Keratinocyte (primary cell): Measurements from ENCODE around the gene PNCK. TPM values are rescaled to one million over a fixed set of nuclear protein-coding genes. Genes with fewer than 3 reads are reported as not detected.

Experiments
- DNase-seq: peaks from one replicate; pipeline ENCODE4 v3.0.0-alpha.2; 2011; ENCODE audit warnings: low read depth, missing footprints, low spot score
- FAIRE-seq: peaks from 2 replicates; lab custom pipeline; 2011; peaks lifted over from hg19 to GRCh38; lab: Jason Lieb, UNC
- H2AFZ ChIP-seq: 2 replicates; pipeline ENCODE4 v1.6.0; 2012; ENCODE audit warnings: low read length, control low read depth, inconsistent platforms; ENCODE audit not compliant: control insufficient read depth
- H3K27ac ChIP-seq: 2 replicates; pipeline ENCODE4 v1.5.1; 2011; ENCODE audit warnings: low read length; ENCODE audit not compliant: control insufficient read depth, insufficient read depth
- H3K27me3 ChIP-seq: 3 replicates; pipeline ENCODE4 v1.6.0; 2011; ENCODE audit warnings: low read length; ENCODE audit not compliant: control insufficient read depth, insufficient read depth; ENCODE audit errors: extremely low read depth
- H3K36me3 ChIP-seq, 2 experiments: 2 replicates in 1 of 2; 3 replicates in 1 of 2; pipeline ENCODE4 v1.5.1; 2011; ENCODE audit warnings: low read length in 2 of 2, mild to moderate bottlenecking in 1 of 2; ENCODE audit not compliant: control insufficient read depth in 2 of 2, insufficient read depth in 2 of 2; ENCODE audit errors: extremely low read depth in 1 of 2
- H3K4me1 ChIP-seq: 3 replicates; pipeline ENCODE4 v1.5.1; 2011; ENCODE audit warnings: low read length; ENCODE audit not compliant: control insufficient read depth, insufficient read depth; ENCODE audit errors: extremely low read depth
- H3K4me2 ChIP-seq: 3 replicates; pipeline ENCODE4 v1.6.0; 2011; ENCODE audit warnings: low read depth, low read length; ENCODE audit not compliant: control insufficient read depth, insufficient read depth; ENCODE audit errors: extremely low read depth
- H3K4me3 ChIP-seq, 3 experiments: fragments of 200-600 bp in 1 of 3; sonication (generic) in 1 of 3; 2 replicates in 2 of 3; 3 replicates in 1 of 3; pipeline ENCODE4 v1.5.1; 2011 to 2016; ENCODE audit warnings: low read length in 3 of 3, mild to moderate bottlenecking in 3 of 3, control low read depth in 2 of 3, inconsistent platforms in 1 of 3, low read depth in 1 of 3, mixed read lengths in 1 of 3, mixed run types in 1 of 3, moderate library complexity in 1 of 3; ENCODE audit not compliant: control insufficient read depth in 2 of 3, insufficient read depth in 2 of 3; ENCODE audit errors: extremely low read depth in 1 of 3
- H3K79me2 ChIP-seq: 2 replicates; pipeline ENCODE4 v1.6.0; 2012; ENCODE audit warnings: low read length; ENCODE audit not compliant: control insufficient read depth, insufficient read depth
- H3K9ac ChIP-seq: 3 replicates; pipeline ENCODE4 v1.6.0; 2011; ENCODE audit warnings: low read length; ENCODE audit not compliant: control insufficient read depth, insufficient read depth; ENCODE audit errors: extremely low read depth
- H3K9me1 ChIP-seq: 3 replicates; pipeline ENCODE4 v1.6.0; 2011; ENCODE audit warnings: low read length; ENCODE audit not compliant: control insufficient read depth, insufficient read depth; ENCODE audit errors: extremely low read depth
- H3K9me3 ChIP-seq: 2 replicates; pipeline ENCODE4 v1.5.1; 2012; ENCODE audit warnings: low read depth, low read length; ENCODE audit not compliant: control insufficient read depth
- H4K20me1 ChIP-seq: 3 replicates; pipeline ENCODE4 v1.6.0; 2011; ENCODE audit warnings: low read length; ENCODE audit not compliant: control insufficient read depth, insufficient read depth; ENCODE audit errors: extremely low read depth
- CTCF ChIP-seq, 3 experiments: IDR thresholded peaks in 1 of 3; conservative IDR thresholded peaks in 1 of 3; optimal IDR thresholded peaks in 1 of 3; 2 replicates in 2 of 3; 3 replicates in 1 of 3; pipeline versions ENCODE3 to v1.5.1; 2011; ENCODE audit warnings: low read length in 3 of 3, mild to moderate bottlenecking in 3 of 3, moderate library complexity in 2 of 3, control low read depth in 1 of 3, inconsistent platforms in 1 of 3; ENCODE audit not compliant: insufficient read depth in 2 of 3; ENCODE audit errors: extremely low read depth in 1 of 3
- EZH2 ChIP-seq: IDR thresholded peaks from one replicate; pipeline ENCODE4 v1.6.1; 2012; ENCODE audit warnings: inconsistent platforms, mild to moderate bottlenecking, low read length, moderate library complexity
- dilution Hi-C: fragments of 300-500 bp; cut with MboI; formaldehyde crosslinking; loops from one replicate; pipeline ENCODE4 v1.7.0; 2020; ENCODE audit warnings: low sequenced_read_pairs; ENCODE audit not compliant: extremely low pct_ligation_motif_present
- polyA plus RNA-seq, 5 experiments: library from polyadenylated mRNA; depleted of rRNA in 3 of 5; stranded (reverse) in 3 of 5; stranded (forward) in 1 of 5; unstranded in 1 of 5; fragments of >200 nt; gene quantifications; 1 replicate in 1 of 5; 2 replicates in 3 of 5; 3 replicates in 1 of 5; pipeline versions ENCODE4 v1.2.1 to v1.2.3, GENCODE V29; 2011 to 2012; ENCODE audit warnings: missing spikeins in 2 of 5, low read depth in 1 of 5, low replicate concordance in 1 of 5

PNCK gene
- polyA plus RNA-seq, 1 donor (not counting 4 experiments of a cell fraction or from before 2014, with no cell fraction given): 0.24 TPM

DNA sequence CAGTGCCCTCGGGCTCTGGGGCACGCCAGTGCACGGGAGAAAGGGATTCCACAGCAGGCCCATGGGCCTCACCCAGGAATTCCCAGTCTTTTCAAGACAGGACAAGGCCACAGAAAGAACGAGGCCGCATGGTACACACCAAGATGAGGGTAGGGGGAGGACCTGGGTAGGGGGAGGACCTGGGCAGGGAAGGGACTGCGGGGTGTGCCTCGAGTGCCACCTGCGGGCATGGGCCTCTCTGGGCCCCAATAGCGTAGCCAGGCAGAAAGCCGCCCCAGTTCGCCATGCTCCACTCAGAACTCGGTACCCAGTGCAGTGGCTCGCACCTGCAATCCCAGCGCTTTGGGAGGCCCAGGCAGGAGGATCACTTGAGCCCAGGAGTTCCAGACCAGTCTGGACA is 40.6 kb downstream of the PNCK start:
- TF ChIP-seq CTCF (optimal IDR thresholded peaks at IDR 0.05 in 1 of 3, IDR thresholded peaks at IDR 0.05 in 1 of 3, conservative IDR thresholded peaks at IDR 0.05 in 1 of 3; ENCODE audit: extremely low read depth in 1 of 3, insufficient read depth in 2 of 3, low read length in 3 of 3) (no peak), EZH2 (no peak)
- dilution Hi-C loops: no loop called here
- H3K4me2 ChIP-seq: no peak overlapping the region
- peaks cover 3% of the 10 kb centered on the region for H3K9me3 ChIP-seq
- no peaks in the 10 kb centered on the region for H3K4me1 ChIP-seq
- H3K4me3 ChIP-seq: no peak overlapping the region
- no peaks in the 10 kb centered on the region for H3K9me1 ChIP-seq
- H3K27me3 ChIP-seq: peaks cover 3% of the 10 kb centered on the region
- H3K36me3 ChIP-seq: no peaks in the 10 kb centered on the region
- no peak overlapping the region for H3K27ac ChIP-seq
- H2AFZ ChIP-seq: no peak overlapping the region
- no peak for FAIRE-seq
- no peaks in the 10 kb centered on the region for H4K20me1 ChIP-seq
- no peak for DNase-seq
- no peaks in the 10 kb centered on the region for H3K79me2 ChIP-seq
- no peak overlapping the region for H3K9ac ChIP-seq

DNA sequence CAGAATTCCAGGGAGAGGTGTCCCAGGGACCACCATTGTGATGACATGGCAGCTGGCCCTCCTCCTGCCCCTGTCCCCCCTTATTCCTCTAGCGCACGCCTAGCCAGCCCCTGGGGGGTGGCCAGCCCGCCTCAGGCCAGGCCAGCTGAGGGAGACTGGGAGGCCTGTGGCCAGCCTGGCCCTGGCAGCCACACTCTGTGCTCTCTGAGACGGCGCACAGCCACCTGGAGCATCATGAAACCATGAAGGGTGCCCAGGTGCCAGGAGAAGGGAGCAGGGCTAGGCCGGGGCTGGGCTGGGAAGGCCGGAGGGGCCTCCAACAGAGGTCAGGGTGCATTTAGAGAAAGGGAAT is 41.0 kb downstream of the PNCK start:
- H3K27me3 ChIP-seq: no peaks in the 10 kb centered on the region
- FAIRE-seq (no peak), DNase-seq (no peak)
- H3K27ac ChIP-seq: no peak overlapping the region
- H3K4me2 ChIP-seq: no peak overlapping the region
- no peaks in the 10 kb centered on the region for H4K20me1 ChIP-seq
- no peaks in the 10 kb centered on the region for H3K9me1 ChIP-seq
- TF ChIP-seq CTCF (optimal IDR thresholded peaks at IDR 0.05 in 1 of 3, IDR thresholded peaks at IDR 0.05 in 1 of 3, conservative IDR thresholded peaks at IDR 0.05 in 1 of 3; ENCODE audit: extremely low read depth in 1 of 3, insufficient read depth in 2 of 3, low read length in 3 of 3): no peak
- TF ChIP-seq EZH2: no peak
- no peak overlapping the region for H3K9ac ChIP-seq
- H3K4me3 ChIP-seq: no peak overlapping the region
- H3K9me3 ChIP-seq: peaks cover 3% of the 10 kb centered on the region
- dilution Hi-C loops: no loop called here
- no peak overlapping the region for H2AFZ ChIP-seq
- no peaks in the 10 kb centered on the region for H3K36me3 ChIP-seq
- H3K4me1 ChIP-seq: no peaks in the 10 kb centered on the region
- no peaks in the 10 kb centered on the region for H3K79me2 ChIP-seq
